SK-N-SH (cell line): ENCODE measurements around the gene SAYSD1.

Experiments
- CTCF ChIP-seq: fragments of 200-600 bp; sonication (generic); IDR thresholded peaks from 2 replicates; pipeline ENCODE4 v1.6.1; 2017; ENCODE audit warnings: antibody characterized with exemption, mild to moderate bottlenecking, moderate library complexity
- EP300 ChIP-seq, 2 experiments: IDR thresholded peaks; 2 replicates each; pipeline versions ENCODE4 v1.4.0 to v1.6.1; 2012; ENCODE audit warnings: borderline replicate concordance in 1 of 2, low read depth in 1 of 2, low read length in 1 of 2
- EZH2phosphoT487 ChIP-seq: fragments of 200-600 bp; sonication (generic); IDR thresholded peaks from 2 replicates; pipeline ENCODE4 v1.6.1; 2017; ENCODE audit warnings: low read depth, mixed run types, mild to moderate bottlenecking, antibody characterized with exemption, moderate library complexity, borderline replicate concordance
- FOSL2 ChIP-seq: IDR thresholded peaks from 2 replicates; pipeline ENCODE4 v1.4.0; 2012; ENCODE audit warnings: low read depth, mild to moderate bottlenecking, moderate library complexity, borderline replicate concordance
- FOXM1 ChIP-seq: IDR thresholded peaks from 2 replicates; pipeline ENCODE4 v1.4.0; 2012; ENCODE audit warnings: low read depth, mild to moderate bottlenecking
- NFIC ChIP-seq: IDR thresholded peaks from 2 replicates; pipeline ENCODE4 v1.4.0; 2012; ENCODE audit warnings: borderline replicate concordance
- NRF1 ChIP-seq: IDR thresholded peaks from 2 replicates; pipeline ENCODE4 v1.6.1; 2012; ENCODE audit warnings: low read depth, mild to moderate bottlenecking, low read length
- POLR2AphosphoS5 ChIP-seq: IDR thresholded peaks from 2 replicates; pipeline ENCODE4 v1.6.1; 2012; ENCODE audit warnings: low read depth, low read length
- RAD21 ChIP-seq: IDR thresholded peaks from 2 replicates; pipeline ENCODE4 v1.6.1; 2012; ENCODE audit warnings: mild to moderate bottlenecking, low read length
- RFX5 ChIP-seq: IDR thresholded peaks from 2 replicates; pipeline ENCODE4 v1.6.1; 2012; ENCODE audit warnings: mild to moderate bottlenecking, improper control_type of control experiment, low read length
- SIN3A ChIP-seq: IDR thresholded peaks from 2 replicates; pipeline ENCODE4 v1.6.1; 2012; ENCODE audit warnings: low read depth, mild to moderate bottlenecking, low read length, moderate library complexity, borderline replicate concordance
- SMC3 ChIP-seq: IDR thresholded peaks from 2 replicates; pipeline ENCODE4 v1.6.1; 2012; ENCODE audit warnings: low read depth, low read length, improper control_type of control experiment
- TCF12 ChIP-seq: IDR thresholded peaks from 2 replicates; pipeline ENCODE4 v1.4.0; 2012

- no peak for TF ChIP-seq CTCF
- no peak for TF ChIP-seq POLR2AphosphoS5
- TF ChIP-seq SMC3 = no peak
- no peak for TF ChIP-seq NFIC
- TF ChIP-seq EP300 (IDR thresholded peaks at IDR 0.05; ENCODE audit: borderline replicate concordance in 1 of 2, low read depth in 1 of 2, low read length in 1 of 2) = no peak
- no peak for TF ChIP-seq FOSL2
- TF ChIP-seq RFX5 = no peak
- TF ChIP-seq EZH2phosphoT487 = no peak
- TF ChIP-seq TCF12 = no peak
- TF ChIP-seq SIN3A = no peak
- TF ChIP-seq NRF1 = no peak
- no peak for TF ChIP-seq FOXM1
- TF ChIP-seq RAD21 = no peak
Observed at GRCh38 chr6:39068391-39068790, 46.6 kb downstream of the SAYSD1 start.
